Trophoblast cell (in vitro differentiated cells and primary cell): ENCODE data around the gene ARL4C.

ENCODE experiments used
- DNase-seq, 2 donors: peaks; one replicate each; pipeline ENCODE4 v3.0.0-alpha.2; 2016
- H2AFZ ChIP-seq: 2 replicates; pipeline ENCODE4 v1.6.1; 2013; ENCODE audit warnings: low read length, moderate library complexity, mild to moderate bottlenecking; ENCODE audit not compliant: insufficient read depth, poor library complexity
- H2AK5ac ChIP-seq: 2 replicates; pipeline ENCODE4 v1.6.1; 2013; ENCODE audit warnings: mild to moderate bottlenecking, low read length
- H2BK120ac ChIP-seq: 2 replicates; pipeline ENCODE4 v1.6.1; 2013; ENCODE audit warnings: low read length, mild to moderate bottlenecking, moderate library complexity; ENCODE audit not compliant: insufficient read depth, poor library complexity
- H2BK12ac ChIP-seq: 2 replicates; pipeline ENCODE4 v1.6.1; 2013; ENCODE audit warnings: mild to moderate bottlenecking, low read length, moderate library complexity
- H2BK5ac ChIP-seq: 2 replicates; pipeline ENCODE4 v1.6.1; 2013; ENCODE audit warnings: low read length, low read depth, moderate library complexity, mild to moderate bottlenecking; ENCODE audit not compliant: poor library complexity
- H3K14ac ChIP-seq: 2 replicates; pipeline ENCODE4 v1.6.1; 2013; ENCODE audit warnings: mild to moderate bottlenecking, low read length
- H3K18ac ChIP-seq: 2 replicates; pipeline ENCODE4 v1.6.1; 2013; ENCODE audit warnings: mild to moderate bottlenecking, low read length
- H3K23ac ChIP-seq: 2 replicates; pipeline ENCODE4 v1.6.1; 2013; ENCODE audit warnings: low read length
- H3K27ac ChIP-seq: 2 replicates; pipeline ENCODE4 v1.5.1; 2013; ENCODE audit warnings: low read depth, mild to moderate bottlenecking, inconsistent platforms, low read length, moderate library complexity
- H3K27me3 ChIP-seq: 2 replicates; pipeline ENCODE4 v1.6.1; 2013; ENCODE audit warnings: inconsistent platforms, mild to moderate bottlenecking, low read length, moderate library complexity; ENCODE audit not compliant: insufficient read depth
- H3K36me3 ChIP-seq, 2 experiments: 1 replicate in 1 of 2; 2 replicates in 1 of 2; pipeline ENCODE4 v1.6.1; 2013; ENCODE audit warnings: low read length in 2 of 2, mild to moderate bottlenecking in 2 of 2, moderate library complexity in 1 of 2; ENCODE audit not compliant: insufficient read depth in 2 of 2, control insufficient read depth in 1 of 2
- H3K4ac ChIP-seq: 2 replicates; pipeline ENCODE4 v1.6.1; 2013; ENCODE audit warnings: low read depth, mild to moderate bottlenecking, low read length, moderate library complexity
- H3K4me1 ChIP-seq, 2 experiments: 1 replicate in 1 of 2; 2 replicates in 1 of 2; pipeline ENCODE4 v1.6.1; 2013; ENCODE audit warnings: low read length in 2 of 2, mild to moderate bottlenecking in 2 of 2, moderate library complexity in 1 of 2; ENCODE audit not compliant: insufficient read depth in 2 of 2, control insufficient read depth in 1 of 2
- H3K4me2 ChIP-seq: 2 replicates; pipeline ENCODE4 v1.6.1; 2013; ENCODE audit warnings: inconsistent platforms, mild to moderate bottlenecking, low read length, moderate library complexity
- H3K4me3 ChIP-seq: 2 replicates; pipeline ENCODE4 v1.5.1; 2013; ENCODE audit warnings: mild to moderate bottlenecking, low read depth, low read length, inconsistent platforms
- H3K79me1 ChIP-seq: one replicate; pipeline ENCODE4 v1.6.1; 2013; ENCODE audit warnings: low read length
- H3K79me2 ChIP-seq: 2 replicates; pipeline ENCODE4 v1.6.1; 2013; ENCODE audit warnings: low read length, mild to moderate bottlenecking; ENCODE audit not compliant: control insufficient read depth, insufficient read depth, poor library complexity
- H3K9ac ChIP-seq: 2 replicates; pipeline ENCODE4 v1.6.1; 2013; ENCODE audit warnings: mild to moderate bottlenecking, low read length
- H3K9me3 ChIP-seq: 2 replicates; pipeline ENCODE4 v1.6.1; 2013; ENCODE audit warnings: low read depth, mild to moderate bottlenecking, control low read depth, inconsistent platforms, low read length; ENCODE audit not compliant: insufficient read depth
- H4K12ac ChIP-seq: 2 replicates; pipeline ENCODE4 v1.6.1; 2013; ENCODE audit warnings: low read depth, mild to moderate bottlenecking, low read length, moderate library complexity
- H4K8ac ChIP-seq: 2 replicates; pipeline ENCODE4 v1.6.1; 2013; ENCODE audit warnings: low read depth, mild to moderate bottlenecking, low read length, moderate library complexity
- H4K91ac ChIP-seq: one replicate; pipeline ENCODE4 v1.6.1; 2013; ENCODE audit warnings: low read depth, mild to moderate bottlenecking, low read length, moderate library complexity
- WGBS: extraction: QIAGEN DNeasy Blood & Tissue Kit; methylation state at CpG from one replicate; pipeline ENCODE4 v1.1.7; 2013; ENCODE audit warnings: missing lambda C conversion rate; ENCODE audit not compliant: insufficient read length, insufficient coverage; ENCODE audit errors: extremely low coverage; 5-methylcytosine and 5-hydroxymethylcytosine counted together

The ARL4C gene

GRCh38 chr2:234481301-234481700 is 15.6 kb downstream of the ARL4C start:
- Histone ChIP-seq H2BK12ac (no peak overlapping the region), H2AFZ (no peak overlapping the region), H3K36me3 (no peaks in the 10 kb centered on the region), H3K14ac (no peak overlapping the region), H4K91ac (no peak overlapping the region), H3K27ac (no peak overlapping the region), H3K4me3 (no peak overlapping the region), H3K79me2 (no peaks in the 10 kb centered on the region), H3K23ac (no peak overlapping the region), H3K18ac (no peak overlapping the region), H3K79me1 (no peaks in the 10 kb centered on the region), H2BK5ac (no peak overlapping the region), H3K9ac (no peak overlapping the region), H3K9me3 (peaks cover 1% of the 10 kb centered on the region), H4K12ac (no peak overlapping the region), H3K4ac (no peak overlapping the region), H2BK120ac (no peak overlapping the region), H4K8ac (no peak overlapping the region), H3K4me2 (no peak overlapping the region), H2AK5ac (no peak overlapping the region), H3K4me1 (no peaks in the 10 kb centered on the region), H3K27me3 (no peaks in the 10 kb centered on the region)
- WGBS: no CpG with 5 or more reads among the region's 5 CpGs
- DNase-seq: no peak

- Histone ChIP-seq H3K9ac (no peak overlapping the region), H3K23ac (no peak overlapping the region), H3K4me3 (no peak overlapping the region), H2BK12ac (no peak overlapping the region), H2BK120ac (no peak overlapping the region), H4K91ac (no peak overlapping the region), H3K4me2 (no peak overlapping the region), H3K36me3 (no peaks in the 10 kb centered on the region), H3K79me1 (no peaks in the 10 kb centered on the region), H3K18ac (no peak overlapping the region), H3K4ac (no peak overlapping the region), H3K27ac (no peak overlapping the region), H3K4me1 (no peaks in the 10 kb centered on the region), H4K8ac (no peak overlapping the region), H4K12ac (no peak overlapping the region), H2AFZ (no peak overlapping the region), H3K14ac (no peak overlapping the region), H3K27me3 (no peaks in the 10 kb centered on the region), H3K9me3 (no peaks in the 10 kb centered on the region), H2BK5ac (no peak overlapping the region), H3K79me2 (no peaks in the 10 kb centered on the region), H2AK5ac (no peak overlapping the region)
- peak in 1 of 2 donors; percentile 19 for DNase-seq
- no CpG with 5 or more reads among the region's 3 CpGs for WGBS
Measured at GRCh38 chr2:234480337-234480736, 16.5 kb downstream of the ARL4C start.

DNA sequence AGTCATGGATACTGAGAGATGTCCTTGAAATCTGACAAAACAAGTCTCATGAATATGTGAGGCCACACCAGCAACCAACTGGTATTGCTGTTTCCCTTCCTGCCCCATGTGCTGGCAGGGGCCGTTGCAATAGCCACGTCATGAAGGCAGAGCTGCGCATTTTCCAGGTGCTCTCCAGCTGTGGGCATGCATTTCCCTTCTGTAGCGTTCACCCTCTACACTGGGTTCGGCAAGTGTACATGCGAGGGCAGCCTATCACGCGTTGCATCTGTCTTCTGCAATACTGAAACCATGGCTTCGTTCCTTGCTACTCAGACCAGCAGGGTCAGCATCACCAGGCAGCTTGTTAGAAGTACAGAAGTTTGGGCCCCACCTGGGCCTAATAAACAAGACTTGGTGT is 17.4 kb downstream of the ARL4C start:
- Histone ChIP-seq H3K4me2 (no peak overlapping the region), H2AFZ (no peak overlapping the region), H3K14ac (no peak overlapping the region), H2BK12ac (no peak overlapping the region), H3K18ac (no peak overlapping the region), H3K4me1 (no peaks in the 10 kb centered on the region), H3K4ac (no peak overlapping the region), H2BK5ac (no peak overlapping the region), H3K9me3 (no peaks in the 10 kb centered on the region), H3K23ac (no peak overlapping the region), H4K8ac (no peak overlapping the region), H2AK5ac (no peak overlapping the region), H3K79me2 (no peaks in the 10 kb centered on the region), H4K91ac (no peak overlapping the region), H3K4me3 (no peak overlapping the region), H3K79me1 (no peaks in the 10 kb centered on the region), H3K27me3 (no peaks in the 10 kb centered on the region), H4K12ac (no peak overlapping the region), H2BK120ac (no peak overlapping the region), H3K27ac (no peak overlapping the region), H3K36me3 (no peaks in the 10 kb centered on the region), H3K9ac (peak overlapping the region; percentile 20)
- no CpG with 5 or more reads among the region's 9 CpGs for WGBS
- peak in 1 of 2 donors; percentile 69 for DNase-seq

- no peak overlapping the region for H4K91ac ChIP-seq
- H3K18ac ChIP-seq: no peak overlapping the region
- H2BK12ac ChIP-seq: no peak overlapping the region
- H3K79me1 ChIP-seq: no peaks in the 10 kb centered on the region
- H3K4me3 ChIP-seq: no peak overlapping the region
- H2AK5ac ChIP-seq: no peak overlapping the region
- H3K79me2 ChIP-seq: no peaks in the 10 kb centered on the region
- H2BK5ac ChIP-seq: no peak overlapping the region
- peaks cover 2% of the 10 kb centered on the region for H3K9me3 ChIP-seq
- no CpG with 5 or more reads among the region's 4 CpGs for WGBS
- H3K23ac ChIP-seq: no peak overlapping the region
- H3K4me1 ChIP-seq: no peaks in the 10 kb centered on the region
- no peak overlapping the region for H4K8ac ChIP-seq
- H2AFZ ChIP-seq: no peak overlapping the region
- no peak overlapping the region for H3K14ac ChIP-seq
- no peak overlapping the region for H3K4ac ChIP-seq
- H3K36me3 ChIP-seq: no peaks in the 10 kb centered on the region
- no peak overlapping the region for H3K9ac ChIP-seq
- H2BK120ac ChIP-seq: no peak overlapping the region
- H4K12ac ChIP-seq: no peak overlapping the region
- DNase-seq: no peak
- no peak overlapping the region for H3K27ac ChIP-seq
- H3K27me3 ChIP-seq: no peaks in the 10 kb centered on the region
- H3K4me2 ChIP-seq: no peak overlapping the region
Measured at GRCh38 chr2:234478121-234478858, 18.6 kb downstream of the ARL4C start.
